Smooth muscle cell (in vitro differentiated cells): ENCODE results near the gene PHF21A. TPM values are rescaled to one million over a fixed set of nuclear protein-coding genes. Genes with fewer than 3 reads are reported as not detected.

Source experiments
- DNase-seq: peaks from one replicate; lab custom pipeline; 2025; ENCODE audit not compliant: unreplicated experiment; lab: John Stamatoyannopoulos, UW
- H2AFZ ChIP-seq: fragments of 200-600 bp; sonication (generic); 2 replicates; pipeline ENCODE4 v1.6.0; 2016; ENCODE audit warnings: antibody characterized with exemption, low read depth, mild to moderate bottlenecking
- H3F3A ChIP-seq: fragments of 200-600 bp; sonication (generic); 2 replicates; pipeline ENCODE4 v1.6.0; 2017; ENCODE audit warnings: antibody characterized with exemption, low read depth
- H3K27ac ChIP-seq: fragments of 200-600 bp; sonication (generic); 2 replicates; pipeline ENCODE4 v1.5.1; 2016; ENCODE audit warnings: low read depth, mild to moderate bottlenecking
- H3K27me3 ChIP-seq: fragments of 200-600 bp; sonication (generic); 2 replicates; pipeline ENCODE4 v1.6.1; 2016; ENCODE audit warnings: low read depth, mild to moderate bottlenecking
- H3K36me3 ChIP-seq: fragments of 200-600 bp; sonication (generic); 2 replicates; pipeline ENCODE4 v1.5.1; 2016; ENCODE audit warnings: low read depth
- H3K4me1 ChIP-seq: fragments of 200-600 bp; sonication (generic); 2 replicates; pipeline ENCODE4 v1.5.1; 2016; ENCODE audit warnings: low read depth
- H3K4me2 ChIP-seq: fragments of 200-600 bp; sonication (generic); 2 replicates; pipeline ENCODE4 v1.6.0; 2016; ENCODE audit warnings: mild to moderate bottlenecking
- H3K4me3 ChIP-seq: fragments of 200-600 bp; sonication (generic); 2 replicates; pipeline ENCODE4 v1.5.1; 2016; ENCODE audit warnings: mild to moderate bottlenecking
- H3K79me2 ChIP-seq: fragments of 200-600 bp; sonication (generic); 2 replicates; pipeline ENCODE4 v1.6.0; 2016; ENCODE audit warnings: low read depth, mild to moderate bottlenecking
- H3K9ac ChIP-seq: fragments of 200-600 bp; sonication (generic); 2 replicates; pipeline ENCODE4 v1.6.0; 2016; ENCODE audit warnings: low read depth
- H3K9me3 ChIP-seq: fragments of 200-600 bp; sonication (generic); replicated peaks from 2 replicates; pipeline ENCODE4 v1.5.1; 2016; ENCODE audit warnings: low read depth
- H4K20me1 ChIP-seq: fragments of 200-600 bp; sonication (generic); 2 replicates; pipeline ENCODE4 v1.6.0; 2016; ENCODE audit warnings: low read depth
- WGBS: methylation state at CpG from one replicate; pipeline ENCODE4 v1.1.7; 2016; ENCODE audit warnings: low lambda C conversion rate; 5-methylcytosine and 5-hydroxymethylcytosine counted together
- polyA plus RNA-seq: library from polyadenylated mRNA; unstranded; fragments of >200 nt; fragmentation: Nextera tagmentation; extraction: Ambion mirVana; gene quantifications from 2 replicates; pipeline ENCODE4 v1.2.1, GENCODE V29; 2016
- total RNA-seq: library from RNA; depleted of rRNA; stranded (reverse); fragments of >200 nt; gene quantifications from 2 replicates; pipeline ENCODE4 v1.2.3, GENCODE V29; 2014
- TF ChIP-seq, protein P1 (sequence below): fragments of 200-600 bp; sonication (generic); IDR thresholded peaks from 2 replicates; pipeline ENCODE4 v1.5.1; 2017; ENCODE audit warnings: borderline replicate concordance, mild to moderate bottlenecking, antibody characterized with exemption; ENCODE audit not compliant: insufficient read depth, poor library complexity, severe bottlenecking

Gene PHF21A
- total and polyA plus RNA-seq, 2 experiments from 2014 or later, result 26.1 to 28.7 TPM

GRCh38 chr11:46072172-46072964, 48.9 kb downstream of the PHF21A start:
- TF ChIP-seq, protein P1, sequence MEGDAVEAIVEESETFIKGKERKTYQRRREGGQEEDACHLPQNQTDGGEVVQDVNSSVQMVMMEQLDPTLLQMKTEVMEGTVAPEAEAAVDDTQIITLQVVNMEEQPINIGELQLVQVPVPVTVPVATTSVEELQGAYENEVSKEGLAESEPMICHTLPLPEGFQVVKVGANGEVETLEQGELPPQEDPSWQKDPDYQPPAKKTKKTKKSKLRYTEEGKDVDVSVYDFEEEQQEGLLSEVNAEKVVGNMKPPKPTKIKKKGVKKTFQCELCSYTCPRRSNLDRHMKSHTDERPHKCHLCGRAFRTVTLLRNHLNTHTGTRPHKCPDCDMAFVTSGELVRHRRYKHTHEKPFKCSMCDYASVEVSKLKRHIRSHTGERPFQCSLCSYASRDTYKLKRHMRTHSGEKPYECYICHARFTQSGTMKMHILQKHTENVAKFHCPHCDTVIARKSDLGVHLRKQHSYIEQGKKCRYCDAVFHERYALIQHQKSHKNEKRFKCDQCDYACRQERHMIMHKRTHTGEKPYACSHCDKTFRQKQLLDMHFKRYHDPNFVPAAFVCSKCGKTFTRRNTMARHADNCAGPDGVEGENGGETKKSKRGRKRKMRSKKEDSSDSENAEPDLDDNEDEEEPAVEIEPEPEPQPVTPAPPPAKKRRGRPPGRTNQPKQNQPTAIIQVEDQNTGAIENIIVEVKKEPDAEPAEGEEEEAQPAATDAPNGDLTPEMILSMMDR, result no peak

DNA sequence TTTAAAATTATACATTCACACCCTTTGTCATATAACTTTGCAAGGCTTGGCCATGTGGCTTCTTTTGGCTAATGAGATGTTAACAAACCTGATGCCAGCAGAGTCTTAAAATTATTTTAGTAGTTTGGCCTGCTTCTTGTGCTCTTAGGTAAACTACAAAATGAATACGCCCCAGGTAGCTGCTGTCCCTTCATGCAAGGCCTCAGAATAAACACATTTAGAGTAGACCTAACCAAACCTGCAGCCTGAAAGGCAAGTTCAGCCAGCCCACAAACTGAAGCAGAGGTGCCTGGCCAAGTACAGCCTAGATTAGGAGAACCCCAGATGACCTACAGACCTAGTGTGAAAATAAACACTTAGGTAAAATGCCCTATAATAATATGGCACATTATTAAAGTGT, 50.2 kb downstream of the PHF21A start:
- Histone ChIP-seq H3K27ac (no peak overlapping the region), H3K36me3 (peaks cover 4% of the 10 kb centered on the region), H3F3A (no peaks in the 10 kb centered on the region), H3K4me3 (no peak overlapping the region), H4K20me1 (peaks cover 71% of the 10 kb centered on the region), H3K4me2 (no peak overlapping the region), H3K9ac (no peak overlapping the region), H3K4me1 (peaks cover under 1% of the 10 kb centered on the region), H3K9me3 (no peaks in the 10 kb centered on the region), H3K27me3 (no peaks in the 10 kb centered on the region), H3K79me2 (peaks cover 10% of the 10 kb centered on the region), H2AFZ (no peak overlapping the region)
- TF ChIP-seq, protein P1, result no peak
- WGBS, result 94% methylated on average over 1 of the region's 1 CpG
- DNase-seq, result no peak

More at GRCh38 chr11:46072172-46072964, 48.9 kb downstream of the PHF21A start:
- H3K79me2 ChIP-seq, result peaks cover 6% of the 10 kb centered on the region
- H3K4me3 ChIP-seq, result no peak overlapping the region
- H3K4me2 ChIP-seq, result no peak overlapping the region
- peaks cover 4% of the 10 kb centered on the region for H3K36me3 ChIP-seq
- H3K4me1 ChIP-seq, result no peaks in the 10 kb centered on the region
- H3K9ac ChIP-seq, result no peak overlapping the region
- H3F3A ChIP-seq, result no peaks in the 10 kb centered on the region
- H3K27me3 ChIP-seq, result no peaks in the 10 kb centered on the region
- peaks cover 71% of the 10 kb centered on the region for H4K20me1 ChIP-seq
- no peak for DNase-seq
- no peak overlapping the region for H3K27ac ChIP-seq
- no peaks in the 10 kb centered on the region for H3K9me3 ChIP-seq
- H2AFZ ChIP-seq, result no peak overlapping the region
- WGBS, result 66% methylated on average over 4 of the region's 4 CpGs

GRCh38 chr11:46069595-46069994, 51.7 kb downstream of the PHF21A start:
- TF ChIP-seq, protein P1, result no peak
- peaks cover 69% of the 10 kb centered on the region for H4K20me1 ChIP-seq
- H3K9ac ChIP-seq, result no peak overlapping the region
- peaks cover 11% of the 10 kb centered on the region for H3K4me1 ChIP-seq
- WGBS, result 95% methylated on average over 3 of the region's 3 CpGs
- no peak overlapping the region for H3K4me3 ChIP-seq
- H3K4me2 ChIP-seq, result no peak overlapping the region
- no peaks in the 10 kb centered on the region for H3K36me3 ChIP-seq
- H3F3A ChIP-seq, result no peaks in the 10 kb centered on the region
- no peak overlapping the region for H3K27ac ChIP-seq
- no peaks in the 10 kb centered on the region for H3K27me3 ChIP-seq
- no peak overlapping the region for H2AFZ ChIP-seq
- no peak for DNase-seq
- H3K9me3 ChIP-seq, result no peaks in the 10 kb centered on the region
- peaks cover 10% of the 10 kb centered on the region for H3K79me2 ChIP-seq

DNA sequence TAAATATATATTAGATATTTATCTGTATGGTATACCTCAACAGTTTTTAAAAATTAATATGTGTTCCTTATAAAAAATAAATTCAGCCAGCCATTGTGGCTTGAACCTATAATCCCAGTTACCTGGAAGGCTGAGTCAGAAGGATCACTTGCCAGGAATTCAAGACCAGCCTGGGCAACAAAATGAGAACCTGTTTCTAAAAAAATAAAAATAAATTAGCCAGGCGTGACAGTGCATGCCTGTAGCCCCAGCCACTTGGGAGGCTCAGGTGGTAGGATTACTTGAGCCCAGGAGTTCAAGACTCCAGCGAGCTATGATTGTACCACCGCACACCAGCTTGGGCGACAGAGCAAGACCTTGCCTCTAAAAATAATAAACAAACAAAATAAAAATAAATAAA, 54.9 kb downstream of the PHF21A start:
- WGBS, result 79% methylated on average over 4 of the region's 4 CpGs
- peak overlapping the region; percentile 83 for H3K27ac ChIP-seq

More for the DNA sequence above, 54.9 kb downstream of the PHF21A start:
- no peaks in the 10 kb centered on the region for H3K27me3 ChIP-seq
- H3K36me3 ChIP-seq, result no peaks in the 10 kb centered on the region
- H3F3A ChIP-seq, result no peaks in the 10 kb centered on the region
- TF ChIP-seq, protein P1, result no peak
- H3K4me1 ChIP-seq, result peaks cover 19% of the 10 kb centered on the region
- no peak overlapping the region for H3K4me2 ChIP-seq
- H3K9me3 ChIP-seq, result no peaks in the 10 kb centered on the region
- no peak overlapping the region for H2AFZ ChIP-seq
- H3K4me3 ChIP-seq, result no peak overlapping the region
- H3K9ac ChIP-seq, result no peak overlapping the region
- H4K20me1 ChIP-seq, result peaks cover 59% of the 10 kb centered on the region
- no peak for DNase-seq
- H3K79me2 ChIP-seq, result peaks cover 10% of the 10 kb centered on the region
